ENCODE results near the gene NUCB1.
A peak's percentile ranks its signal among the peaks of the same experiment; 100 is the strongest.
"Not testable (repeated sequence)": the region's sequence is repeated elsewhere in the genome, so short reads cannot be mapped to it uniquely, and the experiment has no call there.

NUCB1 gene

DNA sequence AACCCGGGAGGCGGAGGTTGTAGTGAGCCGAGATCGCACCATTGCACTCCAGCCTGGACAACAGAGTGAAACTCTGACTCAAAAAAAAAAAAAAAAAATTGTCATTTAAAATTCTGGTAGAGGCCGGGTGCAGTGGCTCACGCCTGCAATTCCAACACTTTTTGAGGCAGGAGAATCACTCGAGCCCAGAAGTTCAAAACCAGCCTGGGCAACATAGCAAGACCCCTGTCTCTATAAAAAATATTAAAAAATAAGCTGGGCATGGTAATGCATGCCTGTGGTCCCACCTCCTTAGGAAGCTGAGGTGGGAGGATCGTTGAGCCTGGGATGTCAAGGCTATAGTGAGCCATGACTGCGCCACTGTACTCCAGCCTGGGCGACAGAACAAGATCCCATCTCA, 6.2 kb downstream of the NUCB1 start:
- DNase-seq = no peak

DNA sequence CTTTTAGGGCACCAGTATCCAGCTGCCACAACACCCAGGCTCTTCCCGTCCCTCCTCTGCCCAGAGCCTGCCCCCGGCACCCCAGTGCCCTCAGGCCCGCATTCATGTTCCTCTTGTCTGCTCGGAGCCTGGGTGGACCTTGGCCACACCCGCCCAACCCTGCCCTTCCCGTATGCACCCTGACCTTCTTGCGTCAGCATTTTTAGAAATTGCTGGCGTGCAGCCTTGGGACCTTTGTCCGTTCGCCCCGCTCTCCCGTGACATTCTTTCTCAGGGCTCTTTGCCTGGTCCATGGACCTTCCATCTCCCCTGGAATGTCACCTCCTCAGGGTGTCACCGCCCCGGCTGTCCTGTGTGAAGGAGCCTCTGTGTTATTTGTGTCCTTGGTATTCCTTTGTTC, 7.6 kb downstream of the NUCB1 start:
- no peak for DNase-seq

DNA sequence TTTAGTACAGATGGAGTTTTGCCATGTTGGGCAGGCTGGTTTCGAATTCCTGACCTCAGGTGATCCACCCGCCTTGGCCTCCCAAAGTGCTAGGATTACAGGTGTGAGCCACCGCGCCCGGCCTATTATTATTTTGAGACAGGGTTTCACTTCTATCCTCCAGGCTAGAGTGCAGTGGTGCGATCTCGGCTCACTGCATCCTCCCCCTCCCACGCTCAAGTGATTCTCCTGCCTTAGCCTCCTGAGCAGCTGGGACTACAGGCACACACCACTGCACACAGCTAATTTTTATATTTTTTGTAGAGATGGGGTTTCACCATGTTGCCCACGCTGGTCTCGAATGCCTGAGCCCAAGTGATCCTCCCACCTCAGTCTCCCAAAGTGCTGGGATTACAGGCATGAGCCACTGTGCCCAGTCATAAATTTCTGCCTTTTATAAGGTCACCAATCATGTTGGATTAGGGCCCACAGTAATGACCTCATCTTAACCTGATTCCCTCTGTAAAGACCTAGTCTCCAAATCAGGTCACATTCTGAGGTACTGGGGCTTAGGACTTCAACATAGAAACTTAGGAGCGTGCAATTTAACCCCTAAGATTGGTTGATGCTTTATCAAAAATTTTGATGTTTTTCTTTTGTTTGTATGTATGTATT, 9.4 kb downstream of the NUCB1 start:
- not testable (repeated sequence) for DNase-seq

DNA sequence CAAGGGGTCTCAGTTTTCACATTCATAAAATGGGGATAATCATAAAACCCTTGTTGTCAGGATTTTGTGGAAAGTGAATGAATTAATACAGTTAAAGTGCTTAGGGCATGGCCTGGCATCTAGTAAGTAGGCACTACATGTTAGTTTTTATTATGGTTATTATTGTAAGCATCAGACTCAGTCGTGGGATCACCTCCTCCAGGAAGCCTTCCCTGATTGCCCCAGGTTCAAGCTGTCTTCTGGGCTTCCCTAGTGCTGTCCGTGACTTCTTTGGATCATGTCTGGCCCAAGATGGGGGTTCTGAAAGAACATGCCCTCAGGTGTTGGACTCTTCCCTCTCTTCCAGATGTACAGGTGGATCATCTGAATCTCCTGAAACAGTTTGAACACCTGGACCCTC, 10.7 kb downstream of the NUCB1 start:
- DNase-seq = no peak

DNA sequence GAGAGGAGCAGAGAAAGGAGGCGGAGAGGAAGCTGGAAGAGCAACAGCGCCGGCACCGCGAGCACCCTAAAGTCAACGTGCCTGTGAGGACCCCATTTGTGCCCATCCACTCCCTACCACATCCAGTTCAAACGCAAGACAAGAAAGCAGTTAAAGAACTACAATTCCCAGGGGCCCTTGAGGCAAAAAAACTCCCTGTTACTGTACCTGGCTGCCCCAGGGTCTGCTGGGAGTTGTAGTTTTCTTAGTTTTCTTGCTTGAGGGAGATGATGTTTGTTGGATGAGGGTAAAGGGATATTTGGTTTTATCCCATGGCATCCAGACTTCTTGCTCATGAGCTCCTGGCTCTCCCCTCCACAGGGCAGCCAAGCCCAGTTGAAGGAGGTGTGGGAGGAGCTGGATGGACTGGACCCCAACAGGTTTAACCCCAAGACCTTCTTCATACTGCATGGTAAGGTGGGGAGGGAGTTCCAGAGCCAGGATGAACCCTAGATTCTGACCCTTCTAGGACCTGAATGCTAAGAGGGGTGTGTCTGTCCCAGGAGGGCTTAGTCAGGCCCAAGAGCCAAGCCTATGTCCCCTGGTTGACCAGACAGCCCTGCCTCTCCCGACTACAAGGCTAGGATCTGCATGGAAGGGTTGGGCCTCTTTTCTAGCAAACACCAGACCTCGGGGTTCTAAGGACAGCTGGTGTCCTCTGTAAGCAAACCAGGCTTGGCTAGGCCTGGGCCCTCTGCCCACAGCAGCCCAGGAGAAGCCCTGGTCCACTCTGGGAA, 13.2 kb downstream of the NUCB1 start:
- DNase-seq = no peak

DNA sequence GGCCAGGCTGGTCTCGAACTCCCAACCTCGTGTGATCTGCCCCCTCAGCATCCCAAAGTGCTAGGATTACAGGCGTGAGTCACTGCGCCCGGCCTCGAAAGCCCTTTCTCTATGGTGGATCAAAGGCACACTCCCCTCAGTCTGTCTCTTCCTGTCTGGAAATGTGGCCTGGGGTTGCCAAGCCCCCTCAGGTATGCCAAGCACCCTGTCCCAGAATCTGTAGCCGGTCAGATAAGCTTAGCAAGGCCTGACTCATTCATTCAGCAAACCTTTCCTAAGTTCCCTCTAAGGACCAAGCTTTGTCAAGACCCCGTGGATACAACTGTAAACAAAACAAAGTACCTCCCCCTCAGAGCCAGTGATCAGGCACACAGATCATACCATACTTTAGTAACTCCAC, 14.1 kb downstream of the NUCB1 start:
- no peak for DNase-seq

DNA sequence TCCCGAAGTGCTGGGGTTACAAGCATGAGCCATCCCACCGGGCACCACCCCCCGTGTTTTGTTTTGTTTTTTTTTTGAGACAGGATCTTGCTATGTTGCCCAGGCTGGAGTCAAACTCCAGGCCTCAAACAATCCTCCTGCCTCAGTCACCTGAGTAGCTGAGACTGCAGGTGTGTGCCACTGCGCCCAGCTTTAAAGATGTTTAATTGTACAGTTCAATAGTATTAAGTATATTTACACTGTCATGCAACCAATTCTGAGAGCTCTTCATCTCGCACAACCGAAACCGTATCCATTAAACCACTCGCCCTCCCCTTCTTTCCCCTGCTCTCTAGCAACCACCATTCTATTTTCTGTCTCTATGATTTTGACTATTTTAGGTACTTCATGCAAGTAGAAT, 15.6 kb downstream of the NUCB1 start:
- no peak for DNase-seq

DNA sequence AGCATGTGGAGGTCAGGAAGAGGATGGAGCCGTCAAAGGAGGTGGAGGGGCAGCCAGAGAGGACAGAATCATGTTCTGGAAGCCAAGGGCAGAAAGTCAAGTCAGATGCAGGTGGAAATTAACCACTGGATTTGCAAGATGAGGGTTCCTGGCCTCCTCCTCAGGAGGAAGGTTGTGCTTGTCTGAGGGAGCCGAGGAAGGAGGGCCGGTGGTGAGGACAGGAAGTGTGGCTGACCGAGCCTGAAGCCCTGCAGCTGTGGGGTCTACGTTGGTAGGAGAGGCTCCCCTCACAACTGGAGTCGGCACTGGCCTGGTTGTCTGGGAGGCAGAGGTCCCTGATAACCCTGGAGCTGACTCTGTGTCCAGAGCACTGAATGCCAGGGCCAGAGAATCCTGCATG, 18.0 kb downstream of the NUCB1 start:
- no peak for DNase-seq

DNA sequence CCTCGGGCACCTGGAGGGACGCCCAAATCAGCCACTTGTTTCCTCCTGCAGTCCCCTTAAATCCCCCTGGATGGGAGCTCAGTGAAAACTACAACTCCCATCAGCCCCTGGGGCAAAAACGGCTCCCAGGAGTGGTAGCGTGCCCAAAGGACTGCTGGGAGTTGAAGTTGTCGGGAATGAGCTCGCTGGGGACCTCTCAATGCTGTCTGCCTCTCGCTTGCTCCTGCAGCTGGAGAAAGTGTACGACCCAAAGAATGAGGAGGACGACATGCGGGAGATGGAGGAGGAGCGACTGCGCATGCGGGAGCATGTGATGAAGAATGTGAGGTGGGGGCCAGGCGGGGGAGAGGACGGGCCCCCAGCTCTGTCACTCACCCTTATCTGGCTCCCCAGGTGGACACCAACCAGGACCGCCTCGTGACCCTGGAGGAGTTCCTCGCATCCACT, 18.7 kb downstream of the NUCB1 start:
- no peak for DNase-seq

DNA sequence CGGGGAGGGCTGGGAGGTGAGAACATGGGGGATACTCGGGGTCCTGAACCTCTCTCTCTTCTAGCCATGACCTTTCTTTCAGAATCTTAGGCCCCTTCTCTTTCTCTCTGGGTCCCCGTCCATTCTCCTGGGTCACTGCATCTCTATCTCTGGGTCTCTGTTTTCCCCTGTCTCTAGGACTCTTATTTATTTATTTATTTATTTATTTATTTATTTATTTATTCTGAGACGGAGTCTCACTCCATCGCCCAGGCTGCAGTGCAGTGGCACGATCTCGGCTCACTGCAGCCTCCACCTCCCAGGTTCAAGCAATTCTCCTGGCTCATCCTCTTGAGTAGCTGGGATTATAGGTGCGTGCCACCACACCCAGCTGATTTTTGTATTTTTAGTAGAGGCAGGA, 19.2 kb downstream of the NUCB1 start:
- not testable (repeated sequence) for DNase-seq

DNA sequence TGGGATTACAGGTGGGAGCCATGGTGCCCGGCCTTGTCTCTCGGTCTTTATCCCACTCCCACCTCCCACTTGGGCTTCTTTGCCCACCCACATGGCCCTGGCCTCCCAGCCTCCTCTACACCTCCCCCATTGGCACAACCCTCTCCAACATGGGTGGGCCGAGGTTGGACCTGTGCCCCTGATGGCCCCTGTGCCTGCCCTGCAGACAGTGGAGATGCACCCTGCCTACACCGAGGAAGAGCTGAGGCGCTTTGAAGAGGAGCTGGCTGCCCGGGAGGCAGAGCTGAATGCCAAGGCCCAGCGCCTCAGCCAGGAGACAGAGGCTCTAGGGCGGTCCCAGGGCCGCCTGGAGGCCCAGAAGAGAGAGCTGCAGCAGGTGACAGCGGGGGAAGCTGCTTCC, 20.8 kb downstream of the NUCB1 start:
- DNase-seq = no peak

DNA sequence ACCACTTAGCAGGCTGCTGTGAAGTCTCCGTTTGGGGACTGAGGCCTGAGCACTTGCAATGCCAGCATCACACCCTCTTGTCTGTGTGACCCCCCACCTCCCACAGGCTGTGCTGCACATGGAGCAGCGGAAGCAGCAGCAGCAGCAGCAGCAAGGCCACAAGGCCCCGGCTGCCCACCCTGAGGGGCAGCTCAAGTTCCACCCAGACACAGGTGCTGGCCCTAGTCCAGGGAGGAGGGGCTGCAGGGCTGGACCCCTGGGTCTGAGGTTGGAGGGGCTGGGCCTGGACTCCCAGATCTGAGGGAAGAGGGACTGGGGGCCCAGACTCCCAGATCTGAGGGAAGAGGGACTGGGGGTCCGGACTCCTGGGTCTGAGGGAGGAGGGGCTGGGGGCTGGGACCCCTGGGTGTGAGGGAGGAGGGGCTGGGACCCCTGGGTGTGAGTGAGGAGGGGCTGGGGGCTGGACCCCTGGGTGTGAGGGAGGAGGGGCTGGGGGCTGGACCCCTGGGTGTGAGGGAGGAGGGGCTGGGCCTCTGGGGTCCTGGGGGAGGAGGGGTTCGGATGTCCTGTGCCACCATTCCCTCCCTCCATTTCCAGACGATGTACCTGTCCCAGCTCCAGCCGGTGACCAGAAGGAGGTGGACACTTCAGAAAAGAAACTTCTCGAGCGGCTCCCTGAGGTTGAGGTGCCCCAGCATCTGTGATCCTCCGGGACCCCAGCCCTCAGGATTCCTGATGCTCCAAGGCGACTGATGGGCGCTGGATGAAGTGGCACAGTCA, 21.8 kb downstream of the NUCB1 start:
- DNase-seq = no peak

DNA sequence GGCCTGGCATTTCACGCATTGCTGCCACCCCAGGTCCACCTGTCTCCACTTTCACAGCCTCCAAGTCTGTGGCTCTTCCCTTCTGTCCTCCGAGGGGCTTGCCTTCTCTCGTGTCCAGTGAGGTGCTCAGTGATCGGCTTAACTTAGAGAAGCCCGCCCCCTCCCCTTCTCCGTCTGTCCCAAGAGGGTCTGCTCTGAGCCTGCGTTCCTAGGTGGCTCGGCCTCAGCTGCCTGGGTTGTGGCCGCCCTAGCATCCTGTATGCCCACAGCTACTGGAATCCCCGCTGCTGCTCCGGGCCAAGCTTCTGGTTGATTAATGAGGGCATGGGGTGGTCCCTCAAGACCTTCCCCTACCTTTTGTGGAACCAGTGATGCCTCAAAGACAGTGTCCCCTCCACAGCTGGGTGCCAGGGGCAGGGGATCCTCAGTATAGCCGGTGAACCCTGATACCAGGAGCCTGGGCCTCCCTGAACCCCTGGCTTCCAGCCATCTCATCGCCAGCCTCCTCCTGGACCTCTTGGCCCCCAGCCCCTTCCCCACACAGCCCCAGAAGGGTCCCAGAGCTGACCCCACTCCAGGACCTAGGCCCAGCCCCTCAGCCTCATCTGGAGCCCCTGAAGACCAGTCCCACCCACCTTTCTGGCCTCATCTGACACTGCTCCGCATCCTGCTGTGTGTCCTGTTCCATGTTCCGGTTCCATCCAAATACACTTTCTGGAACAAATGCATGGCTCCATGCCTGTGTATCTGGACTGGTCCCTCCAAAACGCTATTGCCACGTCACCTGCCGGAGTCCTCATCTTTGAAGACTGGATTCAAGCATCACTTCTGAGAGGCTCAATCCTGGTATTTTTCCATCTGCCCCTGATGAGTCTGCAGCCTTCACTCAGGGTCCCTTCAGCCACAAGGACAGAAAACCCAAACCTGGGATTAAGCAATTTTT, 22.7 kb downstream of the NUCB1 start:
- DNase-seq = no peak

DNA sequence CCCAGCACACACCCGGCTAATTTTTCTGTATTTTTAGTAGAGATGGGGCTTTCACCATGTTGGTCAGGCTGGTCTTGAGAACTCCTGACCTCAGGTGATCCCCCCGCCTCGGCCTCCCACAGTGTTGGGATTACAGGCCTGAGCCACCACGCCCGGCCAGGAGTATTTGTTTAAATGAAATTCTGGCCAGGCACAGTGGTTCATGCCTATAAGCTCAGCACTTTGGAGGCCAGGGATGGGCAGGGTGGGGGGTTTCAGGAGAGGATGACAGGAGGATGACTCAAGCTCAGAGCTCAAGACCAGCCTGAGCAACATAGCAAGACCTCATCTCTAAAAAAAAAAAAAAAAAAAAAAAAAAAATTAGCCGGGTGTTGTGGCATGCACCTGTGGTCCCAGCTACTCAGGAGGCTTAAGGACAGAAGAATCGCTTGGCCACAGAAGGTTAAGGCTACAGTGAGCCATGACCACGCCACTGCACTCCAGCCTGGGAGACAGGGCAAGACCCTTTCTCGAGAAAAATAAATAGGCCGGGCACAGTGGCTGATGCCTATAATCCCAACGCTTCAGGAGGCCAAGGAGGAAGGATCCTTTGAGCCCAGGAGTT, 25.2 kb downstream of the NUCB1 start:
- DNase-seq = no peak

DNA sequence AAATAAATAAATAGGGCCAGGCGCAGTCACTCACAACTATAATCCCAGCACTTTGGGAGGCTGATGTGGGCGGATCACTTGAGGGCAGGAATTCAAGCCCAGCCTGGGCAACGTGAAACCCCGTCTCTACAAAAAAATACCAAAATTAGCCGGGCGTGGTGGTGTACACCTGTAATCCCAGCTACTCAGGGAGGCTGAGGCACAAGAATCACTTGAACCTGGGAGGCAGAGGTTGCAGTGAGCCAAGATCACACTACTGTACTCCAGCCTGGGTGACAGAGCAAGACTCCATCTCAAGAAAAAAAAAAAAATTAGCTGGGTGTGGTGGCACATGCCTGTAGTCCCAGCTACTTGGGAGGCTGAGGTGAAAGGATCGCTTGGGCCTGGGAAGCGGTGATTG, 25.8 kb downstream of the NUCB1 start:
- DNase-seq = not testable (repeated sequence)

DNA sequence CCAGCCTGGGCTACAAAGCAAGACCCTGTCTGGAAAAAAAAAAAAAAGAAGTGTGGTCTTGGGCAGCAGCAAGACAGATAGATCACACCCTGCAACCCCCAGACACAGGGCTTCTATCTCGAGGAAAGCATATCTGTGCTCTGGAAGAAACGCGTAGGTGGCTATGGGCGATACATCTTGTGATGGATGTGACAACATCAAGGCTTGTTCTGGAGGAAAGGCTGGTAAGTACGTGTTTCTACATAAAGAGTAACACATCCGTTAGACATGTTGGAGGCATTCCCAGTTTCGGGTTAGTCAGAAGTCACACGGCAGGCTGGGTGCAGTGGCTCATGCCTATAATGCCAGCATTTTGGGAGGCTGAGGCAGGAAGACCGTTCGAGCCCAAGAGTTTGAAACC, 26.8 kb downstream of the NUCB1 start:
- no peak for DNase-seq

DNA sequence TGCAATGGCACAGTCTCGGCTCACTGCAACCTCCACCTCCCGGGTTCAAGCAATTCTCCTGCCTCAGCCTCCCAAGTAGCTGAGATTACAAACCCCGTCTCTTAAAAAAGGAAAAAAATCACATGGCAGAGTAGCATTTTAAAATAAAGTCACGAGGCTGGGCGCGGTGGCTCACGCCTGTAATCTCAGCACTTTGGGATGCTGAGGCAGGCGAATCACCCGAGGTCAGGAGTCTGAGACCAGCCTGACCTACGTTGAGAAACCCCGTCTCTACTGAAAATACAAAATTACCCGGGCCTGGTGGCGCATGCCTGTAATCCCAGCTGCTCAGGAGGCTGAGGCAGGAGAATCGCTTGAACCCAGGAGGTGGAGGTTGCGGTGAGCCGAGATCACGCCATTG, 27.6 kb downstream of the NUCB1 start:
- DNase-seq = not testable (repeated sequence)

DNA sequence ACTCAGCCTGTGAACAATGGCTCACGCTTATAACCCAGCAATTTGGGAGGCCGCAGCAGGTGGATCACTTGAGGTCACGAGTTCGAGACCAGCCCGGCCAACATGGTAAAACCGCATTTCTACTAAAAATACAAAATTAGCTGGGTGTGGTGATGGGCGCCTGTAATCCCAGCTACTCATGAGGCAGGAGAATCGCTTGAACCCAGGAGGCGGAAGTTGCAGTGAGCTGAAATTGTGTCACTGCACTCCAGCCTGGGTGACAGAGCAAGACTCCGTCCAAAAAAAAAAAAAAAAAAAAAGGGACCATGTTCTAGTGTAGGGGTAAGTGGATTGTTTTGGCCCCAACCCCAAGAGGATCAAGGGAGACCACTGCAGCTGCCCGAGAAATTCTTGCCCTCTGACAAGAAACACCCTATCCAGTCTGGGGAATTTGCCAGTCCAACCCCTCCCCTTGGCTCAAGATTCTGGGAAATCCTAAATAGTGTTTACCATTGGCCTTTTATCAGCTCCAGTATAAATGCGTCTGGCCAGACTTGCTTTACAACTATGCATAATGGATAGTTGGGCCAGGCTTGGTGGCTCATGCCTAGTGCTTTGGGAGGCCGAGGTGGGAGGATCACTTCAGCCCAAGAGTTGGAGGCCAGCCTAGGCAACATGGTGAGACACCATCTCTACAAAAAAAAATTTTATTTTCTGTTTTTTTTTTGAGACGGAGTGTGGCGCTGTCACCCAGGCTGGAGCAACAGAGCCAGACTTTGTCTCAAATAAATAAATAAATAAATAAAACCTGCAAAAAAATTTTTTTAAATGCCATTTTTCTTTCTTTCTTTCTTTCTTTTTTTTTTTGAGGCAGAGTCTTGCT, 28.3 kb downstream of the NUCB1 start:
- DNase-seq = no peak

DNA sequence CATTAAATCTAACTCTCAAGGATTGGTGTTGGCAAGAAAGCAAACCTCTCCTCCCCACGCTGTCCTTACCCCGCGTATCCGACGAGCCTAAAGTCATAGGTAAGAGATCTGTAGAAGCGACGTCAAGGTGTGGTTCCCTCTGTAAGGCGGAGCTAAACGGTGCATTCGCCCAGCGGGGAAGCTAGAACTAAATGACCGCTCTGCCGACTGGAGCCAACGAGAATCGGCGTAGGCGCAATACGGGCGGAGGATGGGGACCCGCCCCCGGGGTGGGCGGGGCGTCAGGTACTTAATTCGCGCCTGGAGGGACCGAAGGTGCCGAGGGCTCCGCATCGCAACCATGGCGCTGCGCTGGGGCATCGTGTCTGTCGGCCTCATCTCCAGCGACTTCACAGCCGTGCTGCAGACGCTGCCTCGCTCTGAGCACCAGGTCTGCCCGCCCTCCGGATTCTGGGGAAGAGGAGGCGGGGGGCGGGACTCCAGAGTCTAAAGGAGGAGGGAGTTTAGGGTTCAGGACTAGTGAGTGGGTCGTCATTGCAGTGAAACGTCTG, 33.3 kb downstream of the NUCB1 start, which contains the start of gene DHDH:
TSS of gene DHDH (plus strand) at position 318 of the 551 bp plus-strand sequence. CDS start at position 341, 23 bp downstream.
- peak; percentile 96 for DNase-seq

DNA sequence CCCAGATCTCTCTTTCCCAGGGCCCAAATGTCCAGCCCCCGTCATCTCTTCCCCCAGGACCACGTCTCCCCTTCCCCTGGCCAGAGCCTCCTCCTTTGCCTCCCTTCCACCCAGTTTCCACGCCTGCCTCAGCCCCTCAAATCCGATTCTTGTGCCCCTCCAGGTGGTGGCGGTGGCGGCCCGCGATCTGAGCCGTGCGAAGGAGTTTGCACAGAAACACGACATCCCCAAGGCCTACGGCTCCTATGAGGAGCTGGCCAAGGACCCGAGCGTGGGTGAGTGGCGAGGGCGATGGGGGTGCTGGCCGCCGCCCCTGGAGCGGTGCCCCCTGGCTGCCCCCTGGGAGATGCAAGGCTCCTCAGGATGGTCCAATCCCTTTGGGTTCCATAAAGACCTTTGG, 34.7 kb downstream of the NUCB1 start:
- no peak for DNase-seq

DNA sequence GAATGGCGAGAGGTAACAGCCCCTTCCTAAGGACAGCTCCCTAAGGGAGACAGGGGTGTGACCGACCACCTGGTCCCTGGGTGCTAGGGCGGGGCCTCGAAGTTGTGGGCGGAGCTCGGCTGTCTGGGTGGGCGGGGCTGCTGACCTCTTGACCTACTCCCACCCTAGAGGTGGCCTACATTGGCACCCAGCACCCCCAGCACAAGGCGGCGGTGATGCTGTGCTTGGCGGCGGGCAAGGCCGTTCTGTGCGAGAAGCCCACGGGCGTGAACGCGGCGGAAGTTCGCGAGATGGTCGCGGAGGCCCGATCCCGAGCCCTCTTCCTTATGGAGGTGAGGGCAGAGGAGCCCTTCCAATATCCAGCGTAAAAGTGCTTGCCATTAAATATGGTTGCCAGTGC, 35.8 kb downstream of the NUCB1 start:
- no peak for DNase-seq

Data from NCI-H1105 (cell line).